HepG2 (cell line): ENCODE data around the gene TRMT10C. TPM values are rescaled to one million over a fixed set of nuclear protein-coding genes. Genes with fewer than 3 reads are reported as not detected.

Source experiments
- AGO2 ChIP-seq: fragments of 200-400 bp; formaldehyde crosslinking; optimal IDR thresholded peaks from 2 replicates; pipeline ENCODE3; 2017; ENCODE audit warnings: mild to moderate bottlenecking, low read depth, low read length, moderate library complexity
- CBX5 ChIP-seq: sonication (generic); formaldehyde crosslinking; IDR thresholded peaks from 2 replicates; pipeline ENCODE4 v1.4.0; 2020; ENCODE audit warnings: missing genetic modification reagents, borderline replicate concordance
- IKZF1 ChIP-seq: fragments of 450-650 bp; IDR thresholded peaks from 2 replicates; pipeline ENCODE4 v1.7.1; 2016
- NFYB ChIP-seq: sonication (generic); formaldehyde crosslinking; IDR thresholded peaks from 2 replicates; pipeline ENCODE4 v1.4.0; 2020; ENCODE audit warnings: missing genetic modification reagents
- SMARCE1 ChIP-seq: fragments of 450-650 bp; IDR thresholded peaks from 2 replicates; pipeline ENCODE4 v1.6.1; 2017; ENCODE audit warnings: borderline replicate concordance
- ZBTB10 ChIP-seq: sonication (generic); formaldehyde crosslinking; IDR thresholded peaks from 2 replicates; pipeline ENCODE4 v1.4.0; 2020; ENCODE audit warnings: missing genetic modification reagents, borderline replicate concordance
- ZBTB43 ChIP-seq: sonication (generic); formaldehyde crosslinking; conservative IDR thresholded peaks from 2 replicates; pipeline ENCODE4 v1.4.0; 2020; ENCODE audit warnings: missing genetic modification reagents
- ZBTB7A ChIP-seq: sonication (generic); formaldehyde crosslinking; IDR thresholded peaks from 2 replicates; pipeline ENCODE4 v1.8.0; 2022; ENCODE audit warnings: mild to moderate bottlenecking, missing genetic modification reagents
- ZNF256 ChIP-seq: sonication (generic); formaldehyde crosslinking; conservative IDR thresholded peaks from 2 replicates; pipeline ENCODE4 v1.4.0; 2020; ENCODE audit warnings: missing genetic modification reagents
- ZNF263 ChIP-seq: sonication (generic); formaldehyde crosslinking; IDR thresholded peaks from 2 replicates; pipeline ENCODE4 v1.4.0; 2020; ENCODE audit warnings: missing genetic modification reagents
- ZNF333 ChIP-seq: sonication (generic); formaldehyde crosslinking; IDR thresholded peaks from 2 replicates; pipeline ENCODE4 v1.4.0; 2020; ENCODE audit warnings: mild to moderate bottlenecking, missing genetic modification reagents, borderline replicate concordance
- ZNF335 ChIP-seq: sonication (generic); formaldehyde crosslinking; IDR thresholded peaks from 2 replicates; pipeline ENCODE4 v1.4.0; 2020; ENCODE audit warnings: missing genetic modification reagents
- ZNF354B ChIP-seq: sonication (generic); formaldehyde crosslinking; IDR thresholded peaks from 2 replicates; pipeline ENCODE4 v1.8.0; 2022; ENCODE audit warnings: mild to moderate bottlenecking, missing genetic modification reagents
- ZNF605 ChIP-seq: sonication (generic); formaldehyde crosslinking; IDR thresholded peaks from 2 replicates; pipeline ENCODE4 v1.8.0; 2022; ENCODE audit warnings: mild to moderate bottlenecking, missing genetic modification reagents
- ZNF691 ChIP-seq: sonication (generic); formaldehyde crosslinking; IDR thresholded peaks from 2 replicates; pipeline ENCODE4 v1.4.0; 2020; ENCODE audit warnings: missing genetic modification reagents, low read depth, mild to moderate bottlenecking, borderline replicate concordance
- polyA plus RNA-seq, 8 experiments: library from polyadenylated mRNA; depleted of rRNA in 3 of 8; stranded (reverse) in 7 of 8; unstranded in 1 of 8; fragments of >200 nt; fragmentation: Illumina TruSeq in 4 of 8; extraction: Trizol in 4 of 8; gene quantifications; 2 replicates each; pipeline versions ENCODE4 v1.2.1 to v1.2.3, GENCODE V29; 2011 to 2016; ENCODE audit warnings: low read depth in 4 of 8, missing spikeins in 1 of 8, mixed read lengths in 1 of 8; ENCODE audit not compliant: insufficient read depth in 1 of 8
- total RNA-seq, 5 experiments: library from RNA; depleted of rRNA; stranded (reverse); fragments of >200 nt; fragmentation: Illumina TruSeq; extraction: Trizol; gene quantifications; 2 replicates each; pipeline ENCODE4 v1.2.3, GENCODE V29; 2016; ENCODE audit warnings: low read depth in 1 of 5
- TF ChIP-seq, protein P1 (sequence below): sonication (generic); formaldehyde crosslinking; IDR thresholded peaks from one replicate; pipeline ENCODE4 v1.5.1; 2020; ENCODE audit warnings: mild to moderate bottlenecking, missing genetic modification reagents; ENCODE audit errors: not compliant biosample characterization

TRMT10C gene
- total and polyA plus RNA-seq, 2 of the 13 experiments (the other 11 are each of a cell fraction or from before 2014, with no cell fraction given), result 10.8 to 39.2 TPM

DNA sequence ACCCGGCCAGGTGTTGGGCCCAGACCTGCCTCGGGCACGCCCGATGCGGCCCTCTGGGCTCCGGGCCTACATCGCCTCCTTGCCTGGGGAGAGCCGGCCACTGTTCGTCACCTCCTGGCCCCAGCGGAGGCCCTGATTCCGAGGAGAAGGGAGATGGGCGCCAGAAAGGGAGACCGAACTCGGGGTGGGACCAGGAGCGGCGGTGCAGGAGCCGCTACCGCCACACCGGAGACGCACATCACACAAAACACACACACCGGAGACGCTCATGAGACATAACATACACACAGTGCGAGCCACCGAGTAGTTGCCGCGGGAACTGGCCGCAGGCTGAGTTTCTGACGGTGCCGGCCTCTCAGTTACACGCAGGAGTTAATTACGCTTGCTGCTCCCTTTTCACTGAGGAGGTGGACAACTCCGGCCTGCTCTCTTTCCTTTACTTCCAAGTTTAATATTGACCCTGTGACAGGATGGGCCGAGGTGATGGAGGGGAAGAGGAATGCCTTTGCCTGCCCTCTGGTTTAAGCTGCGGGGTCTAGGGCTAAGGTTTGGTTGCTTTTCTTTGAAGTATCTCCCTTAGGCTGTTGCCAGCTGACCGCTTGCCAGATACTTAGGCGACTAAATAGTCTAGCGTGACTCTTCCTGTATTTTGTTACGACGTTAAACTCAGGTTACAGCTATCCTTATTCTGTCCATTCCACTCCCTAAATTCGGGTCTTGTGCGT lies 12.9 kb downstream of the TRMT10C start (continued):
- no peak for TF ChIP-seq ZBTB10 (CRISPR knock-in tag)
- TF ChIP-seq ZNF256 (CRISPR knock-in tag), result 0 out of 2 replicates have a peak, but pooled peaks have one; percentile 9
- no peak for TF ChIP-seq SMARCE1
- TF ChIP-seq IKZF1, result no peak
- peak; percentile 91 for TF ChIP-seq AGO2
- TF ChIP-seq ZNF263, result no peak
- no peak for TF ChIP-seq ZNF354B
- TF ChIP-seq NFYB, result no peak
- TF ChIP-seq ZBTB7A (CRISPR knock-in tag), result no peak
- no peak for TF ChIP-seq CBX5 (CRISPR knock-in tag)
- no peak for TF ChIP-seq ZNF335
- peak; percentile 79; the same call in 1 of the 2 replicates for TF ChIP-seq ZNF605 (CRISPR knock-in tag)
- no peak for TF ChIP-seq ZBTB43
- peak; percentile 70; the same call in 1 of the 2 replicates for TF ChIP-seq ZNF333 (CRISPR knock-in tag)
- TF ChIP-seq, protein P1, sequence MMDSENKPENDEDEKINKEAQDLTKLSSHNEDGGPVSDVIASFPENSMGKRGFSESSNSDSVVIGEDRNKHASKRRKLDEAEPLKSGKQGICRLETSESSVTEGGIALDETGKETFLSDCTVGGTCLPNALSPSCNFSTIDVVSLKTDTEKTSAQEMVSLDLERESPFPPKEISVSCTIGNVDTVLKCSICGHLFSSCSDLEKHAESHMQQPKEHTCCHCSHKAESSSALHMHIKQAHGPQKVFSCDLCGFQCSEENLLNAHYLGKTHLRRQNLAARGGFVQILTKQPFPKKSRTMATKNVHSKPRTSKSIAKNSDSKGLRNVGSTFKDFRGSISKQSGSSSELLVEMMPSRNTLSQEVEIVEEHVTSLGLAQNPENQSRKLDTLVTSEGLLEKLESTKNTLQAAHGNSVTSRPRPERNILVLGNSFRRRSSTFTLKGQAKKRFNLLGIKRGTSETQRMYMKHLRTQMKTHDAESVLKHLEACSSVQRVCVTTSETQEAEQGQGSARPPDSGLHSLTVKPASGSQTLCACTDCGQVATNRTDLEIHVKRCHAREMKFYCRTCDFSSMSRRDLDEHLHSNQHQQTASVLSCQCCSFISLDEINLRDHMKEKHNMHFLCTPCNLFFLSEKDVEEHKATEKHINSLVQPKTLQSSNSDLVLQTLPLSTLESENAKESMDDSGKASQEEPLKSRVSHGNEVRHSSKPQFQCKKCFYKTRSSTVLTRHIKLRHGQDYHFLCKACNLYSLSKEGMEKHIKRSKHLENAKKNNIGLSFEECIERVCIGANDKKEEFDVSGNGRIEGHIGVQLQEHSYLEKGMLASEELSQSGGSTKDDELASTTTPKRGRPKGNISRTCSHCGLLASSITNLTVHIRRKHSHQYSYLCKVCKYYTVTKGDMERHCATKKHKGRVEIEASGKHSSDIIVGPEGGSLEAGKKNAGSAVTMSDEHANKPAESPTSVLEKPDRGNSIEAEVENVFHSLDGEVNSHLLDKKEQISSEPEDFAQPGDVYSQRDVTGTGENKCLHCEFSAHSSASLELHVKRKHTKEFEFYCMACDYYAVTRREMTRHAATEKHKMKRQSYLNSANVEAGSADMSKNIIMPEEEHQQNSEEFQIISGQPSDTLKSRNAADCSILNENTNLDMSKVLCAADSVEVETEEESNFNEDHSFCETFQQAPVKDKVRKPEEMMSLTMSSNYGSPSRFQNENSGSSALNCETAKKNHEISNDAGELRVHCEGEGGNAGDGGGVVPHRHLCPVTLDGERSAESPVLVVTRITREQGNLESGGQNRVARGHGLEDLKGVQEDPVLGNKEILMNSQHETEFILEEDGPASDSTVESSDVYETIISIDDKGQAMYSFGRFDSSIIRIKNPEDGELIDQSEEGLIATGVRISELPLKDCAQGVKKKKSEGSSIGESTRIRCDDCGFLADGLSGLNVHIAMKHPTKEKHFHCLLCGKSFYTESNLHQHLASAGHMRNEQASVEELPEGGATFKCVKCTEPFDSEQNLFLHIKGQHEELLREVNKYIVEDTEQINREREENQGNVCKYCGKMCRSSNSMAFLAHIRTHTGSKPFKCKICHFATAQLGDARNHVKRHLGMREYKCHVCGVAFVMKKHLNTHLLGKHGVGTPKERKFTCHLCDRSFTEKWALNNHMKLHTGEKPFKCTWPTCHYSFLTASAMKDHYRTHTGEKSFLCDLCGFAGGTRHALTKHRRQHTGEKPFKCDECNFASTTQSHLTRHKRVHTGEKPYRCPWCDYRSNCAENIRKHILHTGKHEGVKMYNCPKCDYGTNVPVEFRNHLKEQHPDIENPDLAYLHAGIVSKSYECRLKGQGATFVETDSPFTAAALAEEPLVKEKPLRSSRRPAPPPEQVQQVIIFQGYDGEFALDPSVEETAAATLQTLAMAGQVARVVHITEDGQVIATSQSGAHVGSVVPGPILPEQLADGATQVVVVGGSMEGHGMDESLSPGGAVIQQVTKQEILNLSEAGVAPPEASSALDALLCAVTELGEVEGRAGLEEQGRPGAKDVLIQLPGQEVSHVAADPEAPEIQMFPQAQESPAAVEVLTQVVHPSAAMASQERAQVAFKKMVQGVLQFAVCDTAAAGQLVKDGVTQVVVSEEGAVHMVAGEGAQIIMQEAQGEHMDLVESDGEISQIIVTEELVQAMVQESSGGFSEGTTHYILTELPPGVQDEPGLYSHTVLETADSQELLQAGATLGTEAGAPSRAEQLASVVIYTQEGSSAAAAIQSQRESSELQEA, result peak; percentile 51
- TF ChIP-seq ZNF691 (CRISPR knock-in tag), result no peak; the same call in 1 of the 2 replicates
